ENCODE results near the gene SLC30A1. TPM values are rescaled to one million over a fixed set of nuclear protein-coding genes. Genes with fewer than 3 reads are reported as not detected.
"Not testable (repeated sequence)": the region's sequence is repeated elsewhere in the genome, so short reads cannot be mapped to it uniquely, and the experiment has no call there.

The SLC30A1 gene
- total RNA-seq, 1 donor from 2014 or later, result 28.1 TPM

DNA sequence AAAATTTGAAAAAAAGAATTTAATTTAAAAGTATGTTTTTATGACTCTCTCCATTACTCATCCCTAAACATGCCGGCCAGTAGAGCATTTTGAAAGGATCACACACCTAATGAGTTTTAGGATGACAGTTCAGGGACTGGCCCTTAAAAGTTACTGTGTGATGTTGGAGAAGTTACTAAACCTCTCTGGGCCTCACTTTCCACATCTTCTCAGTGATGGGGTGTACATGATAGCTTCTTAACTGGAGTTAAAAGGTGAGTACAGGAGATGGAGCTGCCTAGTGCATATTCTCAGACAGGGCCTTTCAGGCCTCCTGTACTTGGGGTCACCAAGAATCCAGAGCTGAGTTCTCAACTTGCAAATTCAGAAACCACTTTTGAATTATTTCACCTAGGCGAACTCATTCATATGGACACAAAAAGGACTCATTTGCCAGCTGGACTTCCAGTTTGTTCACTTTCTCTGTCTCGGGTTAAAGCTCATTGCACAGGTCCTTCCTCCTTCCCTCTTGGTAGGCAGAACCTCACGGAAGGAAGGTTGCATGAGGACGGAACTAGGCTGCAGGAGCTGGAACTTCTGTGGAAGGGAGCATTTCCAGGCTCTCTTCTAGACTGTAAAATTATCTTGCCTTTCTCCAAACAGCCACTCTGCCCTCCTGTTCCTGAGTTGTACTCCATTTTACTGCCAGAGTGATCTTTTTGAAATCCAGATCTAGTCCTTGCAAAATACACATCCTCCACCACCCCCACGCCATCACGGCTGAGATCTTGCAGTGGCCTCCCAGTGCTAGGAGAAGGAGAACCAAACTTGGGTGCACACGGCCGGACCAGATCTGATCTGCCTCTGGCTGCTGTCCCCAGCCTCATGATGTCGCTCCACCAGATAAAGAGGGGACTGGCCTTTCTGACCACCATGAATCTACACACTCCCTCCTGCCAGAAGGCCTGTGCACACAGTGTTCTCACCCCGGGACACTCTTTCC lies 4.3 kb upstream of the SLC30A1 start:
- DNase-seq (ENCODE audit: low spot score), result no peak

GRCh38 chr1:211581526-211581925 lies 2.6 kb upstream of the SLC30A1 start:
- no peak for DNase-seq (ENCODE audit: low spot score)

DNA sequence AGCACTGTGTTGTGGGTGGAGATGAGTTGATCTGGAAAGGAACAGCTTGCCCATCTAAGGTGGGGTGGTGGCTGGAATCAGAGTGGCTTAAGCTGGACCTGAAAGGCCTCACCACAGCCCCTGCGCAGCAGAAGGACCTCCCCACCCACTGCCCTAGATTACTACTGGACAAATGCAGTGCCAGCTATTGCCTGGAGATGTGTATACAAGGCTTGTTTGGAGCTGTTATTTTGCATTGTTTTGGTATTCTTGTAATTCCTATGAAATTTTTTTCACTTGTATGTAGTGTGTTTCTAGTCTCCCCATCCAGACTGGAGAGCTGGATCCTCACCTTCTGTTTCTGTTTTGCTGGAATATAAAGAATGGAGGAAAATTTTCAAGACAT lies 1.3 kb upstream of the SLC30A1 start:
- DNase-seq (ENCODE audit: low spot score), result no peak

- no peak for DNase-seq (ENCODE audit: low spot score)
Measured at GRCh38 chr1:211579440-211580302, 710 bp upstream of the SLC30A1 start.

DNA sequence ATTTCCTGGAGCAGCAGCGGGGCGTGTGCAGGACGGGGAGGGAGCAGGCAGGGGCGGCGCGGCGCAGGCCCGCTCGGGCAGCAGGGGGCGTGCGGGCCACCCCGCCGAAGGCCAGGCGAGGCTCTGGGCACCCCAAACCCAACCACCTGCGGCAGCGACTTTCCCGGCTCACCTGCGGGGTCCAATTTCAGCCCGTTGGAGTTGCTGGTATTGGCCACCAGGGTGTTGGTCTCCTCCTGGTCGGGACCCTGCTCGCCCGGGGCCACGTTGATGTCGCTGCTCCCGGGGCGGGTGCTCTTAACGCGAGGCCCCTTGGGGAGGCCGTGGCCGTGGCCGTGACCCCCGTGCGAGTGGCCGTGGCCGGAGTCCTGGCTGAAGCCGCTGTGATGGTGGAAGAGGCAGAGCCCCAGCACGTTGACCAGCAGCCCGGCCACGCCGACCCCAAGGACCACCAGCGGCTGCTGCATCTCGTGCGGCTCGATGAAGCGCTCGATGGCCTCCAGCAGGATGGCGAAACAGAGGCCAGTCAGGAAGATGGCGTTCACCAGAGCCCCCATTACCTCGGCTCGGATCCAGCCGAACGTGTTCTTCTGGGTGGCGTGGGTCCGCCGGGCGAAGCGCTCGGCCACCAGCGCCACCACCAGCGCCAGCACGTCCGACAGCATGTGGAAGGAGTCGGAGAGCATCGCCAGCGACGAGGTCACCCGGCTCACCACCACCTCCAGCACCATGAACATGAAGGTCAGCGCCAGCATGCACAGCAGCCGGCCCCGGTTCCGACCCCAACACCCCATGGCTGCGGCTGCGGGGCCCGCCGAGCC lies 932 bp downstream of the SLC30A1 start:
- peak; percentile 69 for DNase-seq (ENCODE audit: low spot score)

DNA sequence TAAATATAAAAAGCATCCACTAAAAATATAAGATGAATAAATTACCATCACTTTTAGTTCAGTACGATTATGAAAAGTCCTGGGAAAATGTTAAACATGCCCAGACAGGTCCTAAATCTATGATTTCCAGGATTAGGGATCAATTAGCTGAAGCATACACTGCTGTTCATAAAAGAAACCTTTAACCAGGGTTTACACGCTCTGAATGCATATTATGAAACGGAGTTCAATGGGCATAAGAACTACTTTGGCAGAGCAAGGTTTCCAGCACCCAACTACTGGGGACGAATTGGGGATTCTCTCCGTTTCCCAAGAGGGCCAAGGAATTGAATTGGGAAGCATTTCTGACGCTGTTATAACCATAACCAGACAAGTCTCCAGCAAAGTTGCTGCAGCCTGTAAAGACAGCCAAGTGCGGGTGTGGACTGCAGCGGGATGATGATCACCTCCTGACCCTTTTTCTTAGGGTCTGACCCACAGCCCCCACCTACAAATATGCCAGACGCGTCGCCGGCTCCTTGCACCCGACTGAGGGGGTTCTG lies 1.6 kb downstream of the SLC30A1 start:
- DNase-seq (ENCODE audit: low spot score), result no peak

- no peak for DNase-seq (ENCODE audit: low spot score)
Measured at GRCh38 chr1:211576717-211577116, 2.2 kb downstream of the SLC30A1 start.

GRCh38 chr1:211574705-211575104 lies 4.3 kb downstream of the SLC30A1 start:
- DNase-seq (ENCODE audit: low spot score), result no peak

GRCh38 chr1:211571998-211572397 lies 7.0 kb downstream of the SLC30A1 start:
- DNase-seq (ENCODE audit: low spot score), result no peak

GRCh38 chr1:211570378-211570777 lies 8.6 kb downstream of the SLC30A1 start:
- not testable (repeated sequence) for DNase-seq (ENCODE audit: low spot score)

- DNase-seq (ENCODE audit: low spot score), result no peak
Measured at GRCh38 chr1:211566431-211567025, 12.4 kb downstream of the SLC30A1 start.

DNA sequence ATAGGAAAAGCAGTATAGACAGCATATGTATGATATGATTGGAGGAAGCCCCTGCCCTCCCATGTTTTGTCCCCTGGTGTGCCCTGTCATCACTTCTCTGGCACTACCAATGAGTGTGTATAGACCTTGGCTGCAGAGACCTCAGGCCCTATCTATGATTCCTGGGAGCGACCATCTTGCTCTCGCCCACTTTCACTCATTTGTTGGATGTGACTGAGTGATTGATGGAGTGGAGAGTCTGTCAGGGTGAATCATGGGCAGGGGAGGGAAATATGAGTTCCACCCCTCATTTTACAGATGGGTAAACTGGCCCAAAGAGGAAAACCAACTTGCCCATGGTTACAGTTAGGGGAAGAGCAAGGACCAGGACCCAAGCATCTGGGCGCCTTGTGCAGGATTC lies 14.9 kb downstream of the SLC30A1 start:
- DNase-seq (ENCODE audit: low spot score), result no peak

DNA sequence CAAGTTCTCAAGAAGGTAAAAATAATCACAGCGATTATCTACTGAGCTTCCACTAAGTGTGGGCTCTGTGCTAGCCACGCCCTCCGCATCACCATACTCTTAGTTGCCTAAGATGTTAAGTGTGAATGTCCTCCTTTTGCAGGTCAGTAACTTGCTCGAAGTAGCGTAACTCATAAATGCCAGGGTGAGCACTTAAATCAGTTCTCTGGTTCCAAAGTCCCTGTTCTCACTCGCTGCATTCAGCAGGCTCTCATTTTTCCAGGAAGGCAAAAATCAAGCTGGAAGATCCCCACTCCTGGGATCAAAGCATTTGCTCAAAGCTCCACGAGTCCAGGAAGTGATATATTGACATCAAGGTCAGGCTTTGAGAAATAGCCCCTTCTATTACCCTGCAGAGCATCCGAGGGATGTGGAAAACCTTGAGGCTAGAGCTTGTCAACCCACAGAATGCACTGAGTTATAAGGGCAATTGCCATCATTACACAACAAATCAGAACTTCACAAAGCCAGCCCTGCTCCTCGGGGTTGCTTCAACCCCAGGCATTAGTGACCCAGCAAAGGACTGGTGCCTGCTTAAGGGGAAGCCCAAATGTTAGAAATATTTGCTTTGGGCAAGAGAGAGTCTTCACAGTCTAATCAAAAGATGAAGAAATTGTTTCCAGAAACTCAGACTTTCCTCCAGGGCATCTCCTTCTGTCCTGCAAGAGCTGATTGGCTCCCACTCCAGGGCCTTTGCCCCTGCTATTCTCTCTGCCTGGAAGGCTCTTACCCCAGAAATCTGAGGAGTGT lies 19.5 kb downstream of the SLC30A1 start:
- no peak for DNase-seq (ENCODE audit: low spot score)

GRCh38 chr1:211557894-211558625 lies 20.9 kb downstream of the SLC30A1 start:
- no peak for DNase-seq (ENCODE audit: low spot score)

DNA sequence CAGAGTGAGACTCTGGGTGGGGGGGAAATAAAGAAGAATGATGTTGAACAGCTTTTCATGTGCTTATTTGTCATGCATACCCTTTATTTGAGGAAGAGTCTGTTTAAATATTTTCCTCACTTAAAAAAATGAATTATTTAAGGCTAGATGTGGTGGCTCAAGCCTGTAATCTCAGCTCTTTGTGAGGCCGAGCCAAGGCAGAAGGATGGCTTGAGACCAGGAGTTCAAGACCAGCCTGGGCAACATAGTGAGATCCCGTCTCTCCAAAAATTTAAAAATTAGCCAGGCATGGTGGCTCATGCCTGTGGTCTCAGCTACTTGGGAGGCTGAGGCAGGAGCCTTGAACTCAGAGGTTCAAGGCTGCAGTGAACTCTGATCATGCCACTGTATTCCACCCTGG lies 25.4 kb downstream of the SLC30A1 start:
- DNase-seq (ENCODE audit: low spot score), result no peak

GRCh38 chr1:211551638-211552460 lies 27.1 kb downstream of the SLC30A1 start:
- DNase-seq (ENCODE audit: low spot score), result no peak

- DNase-seq (ENCODE audit: low spot score), result no peak
Measured at GRCh38 chr1:211549092-211549711, 29.8 kb downstream of the SLC30A1 start.
